Vagina (tissue), 2 donors: ENCODE results near the gene CERCAM. TPM values are rescaled to one million over a fixed set of nuclear protein-coding genes. Genes with fewer than 3 reads are reported as not detected.

Experiments
- DNase-seq, 2 donors: peaks; one replicate each; pipeline ENCODE4 v3.0.0-alpha.2; 2017; ENCODE audit errors: extremely low spot score in 2 of 2
- H3K27ac ChIP-seq: fragments of 200-600 bp; sonication (generic); one replicate; pipeline ENCODE4 v1.5.1; 2019
- H3K27me3 ChIP-seq: fragments of 200-600 bp; sonication (generic); one replicate; pipeline ENCODE4 v1.5.1; 2019
- H3K36me3 ChIP-seq, 2 donors: fragments of 200-600 bp; sonication (generic); one replicate each; pipeline ENCODE4 v1.5.1; 2017 to 2019
- H3K4me1 ChIP-seq: fragments of 200-600 bp; sonication (generic); one replicate; pipeline ENCODE4 v1.5.1; 2019
- H3K4me3 ChIP-seq, 2 donors: fragments of 200-600 bp; sonication (generic); 1 replicate in 1 of 2; 2 replicates in 1 of 2; pipeline ENCODE4 v1.5.1; 2016 to 2019
- H3K9me3 ChIP-seq: fragments of 200-600 bp; sonication (generic); one replicate; pipeline ENCODE4 v1.5.1; 2019
- POLR2A ChIP-seq, 2 donors: fragments of 450-650 bp; IDR thresholded peaks; one replicate each; pipeline ENCODE4 v1.6.1; 2017; ENCODE audit warnings: antibody characterized with exemption in 2 of 2, mild to moderate bottlenecking in 2 of 2, moderate library complexity in 2 of 2
- POLR2AphosphoS5 ChIP-seq, 2 donors: sonication (generic); formaldehyde crosslinking; IDR thresholded peaks; one replicate each; pipeline ENCODE4 v1.9.0; 2017; ENCODE audit warnings: antibody characterized with exemption in 2 of 2, mild to moderate bottlenecking in 2 of 2, low read depth in 1 of 2; ENCODE audit not compliant: insufficient read depth in 1 of 2
- intact Hi-C: fragments of 100-400 bp; cut with DNase I; formaldehyde crosslinking; loops from one replicate; pipeline ENCODE4 v1.15.1; 2023
- total RNA-seq: library from RNA; depleted of rRNA; stranded (reverse); fragments of >200 nt; gene quantifications from one replicate; pipeline ENCODE4 v1.2.3, GENCODE V29; 2016
- TF ChIP-seq, protein P1 (sequence below), 3 experiments: fragments of 450-650 bp in 2 of 3; fragments of 200-600 bp in 1 of 3; sonication (generic) in 1 of 3; IDR thresholded peaks; one replicate each; pipeline ENCODE4 v1.5.1; 2017 to 2019; ENCODE audit warnings: antibody characterized with exemption in 3 of 3, mild to moderate bottlenecking in 2 of 3, moderate library complexity in 2 of 3

The CERCAM gene
- total RNA-seq, 1 donor from 2014 or later: 36.1 TPM

DNA sequence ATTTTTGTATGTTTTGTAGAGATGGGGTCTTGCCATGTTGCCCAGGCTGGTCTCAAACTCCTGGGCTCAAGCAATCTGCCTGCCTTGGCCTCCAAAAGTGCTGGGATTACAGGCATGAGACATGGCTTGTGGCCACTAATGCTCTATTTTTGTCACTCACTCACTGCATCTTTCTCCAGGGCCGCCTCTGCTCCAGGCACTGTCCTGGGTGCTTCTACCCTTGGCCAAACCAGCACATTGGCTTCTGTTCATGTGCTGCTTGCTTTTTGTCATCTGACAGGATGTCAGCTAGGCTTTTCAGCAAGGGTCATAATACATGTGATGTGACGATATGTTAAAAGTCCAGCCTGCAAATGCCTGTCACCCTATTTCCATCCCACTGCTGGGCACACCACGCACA is 38.4 kb downstream of the CERCAM start:
- intact Hi-C loops: no loop called here
- Histone ChIP-seq H3K4me3 (no peak overlapping the region), H3K4me1 (peaks cover 15% of the 10 kb centered on the region), H3K9me3 (no peaks in the 10 kb centered on the region), H3K27me3 (no peaks in the 10 kb centered on the region), H3K27ac (no peak overlapping the region), H3K36me3 (peaks cover 4 to 32% of the 10 kb centered on the region in 2 donors)
- TF ChIP-seq, protein P1, sequence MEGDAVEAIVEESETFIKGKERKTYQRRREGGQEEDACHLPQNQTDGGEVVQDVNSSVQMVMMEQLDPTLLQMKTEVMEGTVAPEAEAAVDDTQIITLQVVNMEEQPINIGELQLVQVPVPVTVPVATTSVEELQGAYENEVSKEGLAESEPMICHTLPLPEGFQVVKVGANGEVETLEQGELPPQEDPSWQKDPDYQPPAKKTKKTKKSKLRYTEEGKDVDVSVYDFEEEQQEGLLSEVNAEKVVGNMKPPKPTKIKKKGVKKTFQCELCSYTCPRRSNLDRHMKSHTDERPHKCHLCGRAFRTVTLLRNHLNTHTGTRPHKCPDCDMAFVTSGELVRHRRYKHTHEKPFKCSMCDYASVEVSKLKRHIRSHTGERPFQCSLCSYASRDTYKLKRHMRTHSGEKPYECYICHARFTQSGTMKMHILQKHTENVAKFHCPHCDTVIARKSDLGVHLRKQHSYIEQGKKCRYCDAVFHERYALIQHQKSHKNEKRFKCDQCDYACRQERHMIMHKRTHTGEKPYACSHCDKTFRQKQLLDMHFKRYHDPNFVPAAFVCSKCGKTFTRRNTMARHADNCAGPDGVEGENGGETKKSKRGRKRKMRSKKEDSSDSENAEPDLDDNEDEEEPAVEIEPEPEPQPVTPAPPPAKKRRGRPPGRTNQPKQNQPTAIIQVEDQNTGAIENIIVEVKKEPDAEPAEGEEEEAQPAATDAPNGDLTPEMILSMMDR (IDR thresholded peaks at IDR 0.05): no peak
- no peak for TF ChIP-seq POLR2A (IDR thresholded peaks at IDR 0.05)
- TF ChIP-seq POLR2AphosphoS5 (IDR thresholded peaks at IDR 0.05; ENCODE audit: insufficient read depth in 1 of 2, low read depth in 1 of 2): no peak
- DNase-seq: no peak

DNA sequence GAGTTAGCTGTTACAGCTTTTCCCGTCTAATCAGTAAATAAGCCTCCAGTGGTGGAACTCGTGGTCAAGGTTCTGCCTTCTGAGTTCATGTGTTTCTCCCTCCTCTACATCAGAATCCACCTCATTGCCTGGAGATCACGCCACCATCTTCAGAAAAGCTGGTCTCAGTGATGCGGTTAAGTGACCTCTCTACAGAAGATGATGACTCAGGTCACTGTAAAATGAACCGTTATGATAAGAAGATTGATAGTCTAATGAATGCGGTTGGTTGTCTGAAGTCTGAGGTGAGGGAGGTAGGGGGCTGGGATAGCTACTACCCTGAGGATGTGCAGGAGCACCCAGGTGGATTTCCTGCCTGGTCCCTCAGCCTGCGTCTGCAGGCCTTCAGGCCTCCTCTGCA is 48.4 kb downstream of the CERCAM start:
- intact Hi-C loops: no loop called here
- Histone ChIP-seq H3K36me3 (peaks cover 0 to 35% of the 10 kb centered on the region in 2 donors), H3K27ac (no peak overlapping the region), H3K27me3 (no peaks in the 10 kb centered on the region), H3K9me3 (no peaks in the 10 kb centered on the region), H3K4me3 (no peak overlapping the region), H3K4me1 (no peaks in the 10 kb centered on the region)
- no peak for TF ChIP-seq POLR2AphosphoS5 (IDR thresholded peaks at IDR 0.05; ENCODE audit: insufficient read depth in 1 of 2, low read depth in 1 of 2)
- TF ChIP-seq POLR2A (IDR thresholded peaks at IDR 0.05): no peak
- TF ChIP-seq, protein P1 (IDR thresholded peaks at IDR 0.05): no peak
- DNase-seq: no peak

DNA sequence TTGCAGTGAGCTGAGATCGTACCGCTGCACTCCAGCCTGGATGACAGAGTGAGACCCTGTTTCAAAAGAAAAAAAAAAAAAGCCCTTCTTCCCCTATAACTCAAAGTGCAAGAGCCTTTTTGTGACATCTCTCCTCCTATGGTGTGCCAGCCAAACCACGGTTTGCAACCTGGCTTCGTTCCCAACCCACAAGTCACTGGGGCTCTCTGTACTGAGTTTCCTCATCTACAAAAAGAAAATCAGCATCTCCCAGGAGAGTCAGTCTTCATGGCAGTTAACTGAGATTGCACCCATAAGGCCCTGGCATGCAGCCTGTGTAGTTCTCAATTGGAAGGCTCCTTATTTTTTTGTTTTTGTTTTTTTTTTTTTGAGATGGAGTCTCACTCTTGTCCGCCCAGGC is 49.9 kb downstream of the CERCAM start:
- intact Hi-C loops: no loop called here
- H3K27me3 ChIP-seq: no peaks in the 10 kb centered on the region
- peaks cover 0 to 35% of the 10 kb centered on the region in 2 donors for H3K36me3 ChIP-seq

DNA sequence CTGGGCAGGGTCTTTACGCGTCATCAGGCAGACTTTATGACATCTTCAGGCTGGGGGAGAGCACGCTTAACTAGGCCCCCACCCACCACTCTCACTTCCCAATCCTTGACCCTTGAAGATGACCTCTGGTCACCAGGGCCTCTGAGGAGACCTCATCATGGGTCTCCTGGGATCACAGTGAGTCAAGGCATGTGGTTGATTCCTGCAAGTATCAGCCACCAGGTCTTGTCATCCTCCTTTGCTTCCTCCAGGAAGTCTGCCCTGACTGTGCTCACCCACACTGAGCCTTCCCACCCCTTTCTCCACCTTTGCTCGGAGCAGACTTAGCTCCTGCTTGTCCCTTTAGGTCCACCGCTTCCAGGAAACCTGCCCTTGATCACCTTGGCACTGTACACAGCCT is 52.4 kb downstream of the CERCAM start:
- peak in 1 of 2 donors; percentile 69 for DNase-seq
- no peak overlapping the region for H3K27ac ChIP-seq
- intact Hi-C loops: no loop called here
- H3K9me3 ChIP-seq: no peaks in the 10 kb centered on the region
- H3K36me3 ChIP-seq: peaks cover 0 to 27% of the 10 kb centered on the region in 2 donors
- no peaks in the 10 kb centered on the region for H3K27me3 ChIP-seq
- TF ChIP-seq POLR2A (IDR thresholded peaks at IDR 0.05): no peak
- TF ChIP-seq, protein P1 (IDR thresholded peaks at IDR 0.05): no peak
- no peak for TF ChIP-seq POLR2AphosphoS5 (IDR thresholded peaks at IDR 0.05; ENCODE audit: insufficient read depth in 1 of 2, low read depth in 1 of 2)
- no peaks in the 10 kb centered on the region for H3K4me1 ChIP-seq
- no peak overlapping the region for H3K4me3 ChIP-seq

More for the DNA sequence above, 49.9 kb downstream of the CERCAM start:
- no peak overlapping the region for H3K27ac ChIP-seq
- DNase-seq: no peak
- no peaks in the 10 kb centered on the region for H3K4me1 ChIP-seq
- H3K9me3 ChIP-seq: no peaks in the 10 kb centered on the region
- H3K4me3 ChIP-seq: no peak overlapping the region
- TF ChIP-seq POLR2AphosphoS5 (IDR thresholded peaks at IDR 0.05; ENCODE audit: insufficient read depth in 1 of 2, low read depth in 1 of 2) (no peak), POLR2A (IDR thresholded peaks at IDR 0.05) (no peak)
- TF ChIP-seq, protein P1 (IDR thresholded peaks at IDR 0.05): no peak

DNA sequence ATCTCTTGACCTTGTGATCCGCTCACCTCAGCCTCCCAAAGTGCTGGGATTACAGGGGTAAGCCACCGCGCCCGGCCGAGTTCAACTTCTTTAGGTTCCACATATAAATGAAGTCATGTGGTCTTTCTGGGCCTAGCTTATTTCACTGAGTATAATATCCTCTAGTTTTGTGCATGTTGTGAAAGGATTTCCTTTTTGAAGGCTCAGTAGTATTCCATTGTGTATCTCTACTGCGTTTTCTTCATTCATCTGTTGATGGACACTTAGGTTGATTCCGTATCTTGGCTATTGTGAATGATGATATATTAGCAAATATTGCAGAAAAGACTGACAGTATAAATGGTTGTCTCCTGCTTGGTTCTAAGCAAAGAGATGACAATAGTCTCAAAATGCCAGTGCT is 55.2 kb downstream of the CERCAM start:
- Histone ChIP-seq H3K4me1 (no peaks in the 10 kb centered on the region), H3K27me3 (no peaks in the 10 kb centered on the region), H3K27ac (no peak overlapping the region), H3K4me3 (no peak overlapping the region), H3K9me3 (no peaks in the 10 kb centered on the region), H3K36me3 (peaks cover 0 to 18% of the 10 kb centered on the region in 2 donors)
- no peak for DNase-seq
- TF ChIP-seq POLR2AphosphoS5 (IDR thresholded peaks at IDR 0.05; ENCODE audit: insufficient read depth in 1 of 2, low read depth in 1 of 2) (no peak), POLR2A (IDR thresholded peaks at IDR 0.05) (no peak)
- TF ChIP-seq, protein P1 (IDR thresholded peaks at IDR 0.05): no peak
- intact Hi-C loops: no loop called here
